Activated T-cell treated with anti-CD3 and anti-CD28 coated beads, Interleukin-2, amount 50 U/mL, for 72 hours (primary cell): Measurements from ENCODE around the gene TMEM170A. TPM values are rescaled to one million over a fixed set of nuclear protein-coding genes. Genes with fewer than 3 reads are reported as not detected.

Experiments
- ATAC-seq, 2 donors: fragments of 150-1000 bp; cut with Tn5 transposase; replicated peaks in 1 of 2; 2 replicates each; pipeline ENCODE4 v1.10.0; 2021; ENCODE audit warnings: moderate library complexity in 2 of 2, mild to moderate bottlenecking in 1 of 2
- DNase-seq, 2 donors: peaks; one replicate each; pipeline ENCODE4 v3.0.0; 2021 to 2022; ENCODE audit warnings: mixed read lengths in 1 of 2
- H3K27ac Mint-ChIP-seq: one replicate; pipeline ENCODE4 v1.8.0; 2022; ENCODE audit warnings: mild to moderate bottlenecking, moderate library complexity, mixed read lengths
- H3K27me3 Mint-ChIP-seq: one replicate; pipeline ENCODE4 v1.8.0; 2022; ENCODE audit warnings: low read depth, mixed read lengths
- H3K36me3 Mint-ChIP-seq, 2 donors: one replicate each; pipeline ENCODE4 v1.8.0; 2022; ENCODE audit warnings: mixed read lengths in 2 of 2, mild to moderate bottlenecking in 1 of 2; ENCODE audit not compliant: insufficient read depth in 2 of 2
- H3K4me1 Mint-ChIP-seq: one replicate; pipeline ENCODE4 v1.8.0; 2022; ENCODE audit warnings: low read depth, mixed read lengths
- H3K4me3 Mint-ChIP-seq, 2 donors: one replicate each; pipeline ENCODE4 v1.8.0; 2022; ENCODE audit warnings: mild to moderate bottlenecking in 2 of 2, mixed read lengths in 2 of 2, moderate library complexity in 2 of 2
- H3K9me3 Mint-ChIP-seq, 2 donors: one replicate each; pipeline ENCODE4 v1.8.0; 2022; ENCODE audit warnings: mixed read lengths in 2 of 2
- total RNA-seq, 2 donors: library from RNA; stranded (reverse); gene quantifications; one replicate each; pipeline ENCODE4 v1.2.3, GENCODE V29; 2022

Gene TMEM170A
- total RNA-seq, 2 donors from 2014 or later = 34.8 to 34.9 TPM

- H3K36me3 Mint-ChIP-seq = peaks cover 0 to 8% of the 10 kb centered on the region in 2 donors
- H3K4me3 Mint-ChIP-seq = no peak overlapping the region
- H3K27me3 Mint-ChIP-seq = no peaks in the 10 kb centered on the region
- H3K27ac Mint-ChIP-seq = no peak overlapping the region
- no peaks in the 10 kb centered on the region for H3K9me3 Mint-ChIP-seq
- ATAC-seq (no peak), DNase-seq (no peak)
- H3K4me1 Mint-ChIP-seq = no peaks in the 10 kb centered on the region
Observed at GRCh38 chr16:75394941-75395340, 69.5 kb downstream of the TMEM170A start.

Other genes starting within 250 kb of the TMEM170A start
- not detected for gene CTRB1, start 245.7 kb downstream of the TMEM170A start, total RNA-seq
- 1 to 10 TPM; 1.2 to 1.5 TPM for gene BCAR1, start 213.1 kb downstream of the TMEM170A start, total RNA-seq
- gene CFDP1, start 31.2 kb downstream of the TMEM170A start, total RNA-seq = 10 to 100 TPM; 25.7 to 32.1 TPM
- under 1 TPM; 0.07 TPM for gene CHST6, start 30.8 kb upstream of the TMEM170A start, total RNA-seq
- gene CHST5, start 71.4 kb upstream of the TMEM170A start, total RNA-seq = under 1 TPM in 1 of 2 donors, not detected in 1; 0.82 TPM
- gene TMEM231, start 91.6 kb upstream of the TMEM170A start, total RNA-seq = 1 to 10 TPM; 3.5 to 9.6 TPM
- gene GABARAPL2, start 101.7 kb upstream of the TMEM170A start, total RNA-seq = 10 to 100 TPM; 64.4 to 77.3 TPM
- 10 to 100 TPM; 38.2 to 60.5 TPM for gene ADAT1, start 158.6 kb upstream of the TMEM170A start, total RNA-seq
- 100 to 1,000 TPM; 189 to 191 TPM for gene KARS1, start 183.0 kb upstream of the TMEM170A start, total RNA-seq
- 10 to 100 TPM; 69.3 to 71.6 TPM for gene TERF2IP, start 183.1 kb upstream of the TMEM170A start, total RNA-seq
- not detected for gene CPHXL2, start 212.3 kb upstream of the TMEM170A start, total RNA-seq
- not detected for gene DUXB, start 236.8 kb upstream of the TMEM170A start, total RNA-seq